Neural cell (in vitro differentiated cells): ENCODE data around the gene ENO1. TPM values are rescaled to one million over a fixed set of nuclear protein-coding genes. Genes with fewer than 3 reads are reported as not detected.

ENCODE experiments used
- H2AFZ ChIP-seq: fragments of 200-600, 300-800 bp; sonication (generic), shearing (Covaris generic); 2 replicates; pipeline ENCODE4 v1.6.0; 2014; ENCODE audit warnings: low read depth, mild to moderate bottlenecking, antibody characterized with exemption, low read length, moderate library complexity
- H3F3A ChIP-seq: fragments of 200-600 bp; shearing (Covaris generic); 2 replicates; pipeline ENCODE4 v1.6.1; 2016; ENCODE audit warnings: mild to moderate bottlenecking, moderate library complexity, mixed read lengths, antibody characterized with exemption, low read length; ENCODE audit not compliant: insufficient read depth, poor library complexity, severe bottlenecking
- H3K27ac ChIP-seq: fragments of 200-600, 300-800 bp; sonication (generic), shearing (Covaris generic); 2 replicates; pipeline ENCODE4 v1.5.1; 2014; ENCODE audit warnings: mild to moderate bottlenecking, low read length, moderate library complexity
- H3K27me3 ChIP-seq: fragments of 300-800, 200-600 bp; sonication (generic), shearing (Covaris generic); 2 replicates; pipeline ENCODE4 v1.6.0; 2014; ENCODE audit warnings: mild to moderate bottlenecking, low read depth, low read length, moderate library complexity; ENCODE audit not compliant: insufficient read depth
- H3K36me3 ChIP-seq: fragments of 300-800, 200-600 bp; sonication (generic), shearing (Covaris generic); 2 replicates; pipeline ENCODE4 v1.5.1; 2014; ENCODE audit warnings: mild to moderate bottlenecking, antibody characterized with exemption, low read length, moderate library complexity; ENCODE audit not compliant: insufficient read depth
- H3K4me2 ChIP-seq: fragments of 300-800, 200-600 bp; sonication (generic), shearing (Covaris generic); 2 replicates; pipeline ENCODE4 v1.6.0; 2014; ENCODE audit warnings: mild to moderate bottlenecking, low read length
- H3K4me3 ChIP-seq: fragments of 300-800, 200-600 bp; sonication (generic), shearing (Covaris generic); 2 replicates; pipeline ENCODE4 v1.5.1; 2014; ENCODE audit warnings: mild to moderate bottlenecking, low read length, moderate library complexity
- H3K79me2 ChIP-seq: fragments of 200-600 bp; shearing (Covaris generic); replicated peaks from 2 replicates; pipeline ENCODE4 v1.6.0; 2014; ENCODE audit warnings: mild to moderate bottlenecking, low read length, moderate library complexity; ENCODE audit not compliant: insufficient read depth
- H3K9ac ChIP-seq: fragments of 300-800, 200-600 bp; sonication (generic), shearing (Covaris generic); 2 replicates; pipeline ENCODE4 v1.6.1; 2016; ENCODE audit warnings: mild to moderate bottlenecking, low read length, mixed read lengths
- H3K9me2 ChIP-seq: fragments of 200-600 bp; shearing (Covaris generic); 2 replicates; pipeline ENCODE4 v1.6.1; 2016; ENCODE audit warnings: mild to moderate bottlenecking, low read length, mixed read lengths; ENCODE audit not compliant: insufficient read depth
- H3K9me3 ChIP-seq: fragments of 200-600, 300-800 bp; sonication (generic), shearing (Covaris generic); 2 replicates; pipeline ENCODE4 v1.6.1; 2016; ENCODE audit warnings: mild to moderate bottlenecking, mixed run types, low read length, moderate library complexity, mixed read lengths
- H4K20me1 ChIP-seq: fragments of 200-600 bp; shearing (Covaris generic); 2 replicates; pipeline ENCODE4 v1.6.1; 2016; ENCODE audit warnings: mild to moderate bottlenecking, mixed run types; ENCODE audit not compliant: insufficient read depth
- EP300 ChIP-seq: fragments of 450-650 bp; conservative IDR thresholded peaks from 2 replicates; pipeline ENCODE4 v1.6.1; 2014; ENCODE audit warnings: antibody characterized with exemption, mild to moderate bottlenecking, moderate library complexity; ENCODE audit not compliant: poor library complexity, severe bottlenecking
- EZH2 ChIP-seq: fragments of 200-600, 300-800 bp; shearing (Covaris generic), sonication (generic); IDR thresholded peaks from 2 replicates; pipeline ENCODE4 v1.6.1; 2014; ENCODE audit warnings: antibody characterized with exemption, low read length, borderline replicate concordance, mild to moderate bottlenecking; ENCODE audit not compliant: insufficient read depth, poor library complexity, severe bottlenecking
- MXI1 ChIP-seq: fragments of 450-650 bp; conservative IDR thresholded peaks from 2 replicates; pipeline ENCODE4 v1.6.1; 2014; ENCODE audit warnings: antibody characterized with exemption, mild to moderate bottlenecking; ENCODE audit not compliant: poor library complexity, severe bottlenecking
- POLR2AphosphoS5 ChIP-seq: IDR thresholded peaks from 2 replicates; pipeline ENCODE4 v1.6.1; 2012
- RAD21 ChIP-seq: fragments of 450-650 bp; conservative IDR thresholded peaks from 2 replicates; pipeline ENCODE4 v1.6.1; 2014; ENCODE audit warnings: antibody characterized with exemption, mild to moderate bottlenecking, moderate library complexity
- REST ChIP-seq: IDR thresholded peaks from 2 replicates; pipeline ENCODE4 v1.6.1; 2012; ENCODE audit warnings: borderline replicate concordance
- SMC3 ChIP-seq: fragments of 450-650 bp; conservative IDR thresholded peaks from 2 replicates; pipeline ENCODE4 v1.6.1; 2014; ENCODE audit warnings: antibody characterized with exemption, mild to moderate bottlenecking, moderate library complexity; ENCODE audit not compliant: poor library complexity
- TAF1 ChIP-seq: IDR thresholded peaks from 2 replicates; pipeline ENCODE4 v1.6.1; 2012; ENCODE audit warnings: low read depth
- polyA plus RNA-seq: library from polyadenylated mRNA; depleted of rRNA; stranded (reverse); fragments of >200 nt; gene quantifications from 2 replicates; pipeline ENCODE4 v1.2.3, GENCODE V29; 2014
- TF ChIP-seq, protein P1 (sequence below): fragments of 450-650 bp; IDR thresholded peaks from 2 replicates; pipeline ENCODE4 v1.5.1; 2014; ENCODE audit warnings: antibody characterized with exemption, mild to moderate bottlenecking, moderate library complexity; ENCODE audit not compliant: poor library complexity, severe bottlenecking

The ENO1 gene
- polyA plus RNA-seq, 1 donor from 2014 or later: 199 TPM

DNA sequence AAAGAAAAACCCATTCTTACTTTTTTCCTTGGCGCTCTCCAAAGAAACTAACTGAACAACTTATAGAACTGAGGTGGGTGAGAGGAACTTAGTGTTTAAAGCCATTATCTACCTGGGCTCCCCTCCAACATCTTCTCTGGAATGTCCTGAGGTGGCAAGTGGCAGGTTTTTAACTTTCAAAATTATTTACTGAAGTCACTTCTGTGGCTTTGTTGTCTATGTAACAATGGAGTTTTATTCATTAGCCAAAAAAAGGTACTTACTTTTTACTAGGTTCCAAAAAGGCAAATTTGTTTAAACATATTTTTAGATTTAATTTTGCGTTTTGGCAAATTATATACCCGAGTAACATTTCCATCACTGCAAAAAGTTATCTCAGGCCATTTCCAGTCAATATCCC is 2.4 kb downstream of the ENO1 start:
- no peaks in the 10 kb centered on the region for H3K27me3 ChIP-seq
- H3K36me3 ChIP-seq: peaks cover 8% of the 10 kb centered on the region
- H3K79me2 ChIP-seq: peaks cover 24% of the 10 kb centered on the region
- no peak overlapping the region for H3K4me3 ChIP-seq
- no peak overlapping the region for H3K9ac ChIP-seq
- no peak overlapping the region for H2AFZ ChIP-seq
- no peaks in the 10 kb centered on the region for H3F3A ChIP-seq
- no peaks in the 10 kb centered on the region for H4K20me1 ChIP-seq
- no peak for TF ChIP-seq EP300
- no peak for TF ChIP-seq REST
- TF ChIP-seq, protein P1, sequence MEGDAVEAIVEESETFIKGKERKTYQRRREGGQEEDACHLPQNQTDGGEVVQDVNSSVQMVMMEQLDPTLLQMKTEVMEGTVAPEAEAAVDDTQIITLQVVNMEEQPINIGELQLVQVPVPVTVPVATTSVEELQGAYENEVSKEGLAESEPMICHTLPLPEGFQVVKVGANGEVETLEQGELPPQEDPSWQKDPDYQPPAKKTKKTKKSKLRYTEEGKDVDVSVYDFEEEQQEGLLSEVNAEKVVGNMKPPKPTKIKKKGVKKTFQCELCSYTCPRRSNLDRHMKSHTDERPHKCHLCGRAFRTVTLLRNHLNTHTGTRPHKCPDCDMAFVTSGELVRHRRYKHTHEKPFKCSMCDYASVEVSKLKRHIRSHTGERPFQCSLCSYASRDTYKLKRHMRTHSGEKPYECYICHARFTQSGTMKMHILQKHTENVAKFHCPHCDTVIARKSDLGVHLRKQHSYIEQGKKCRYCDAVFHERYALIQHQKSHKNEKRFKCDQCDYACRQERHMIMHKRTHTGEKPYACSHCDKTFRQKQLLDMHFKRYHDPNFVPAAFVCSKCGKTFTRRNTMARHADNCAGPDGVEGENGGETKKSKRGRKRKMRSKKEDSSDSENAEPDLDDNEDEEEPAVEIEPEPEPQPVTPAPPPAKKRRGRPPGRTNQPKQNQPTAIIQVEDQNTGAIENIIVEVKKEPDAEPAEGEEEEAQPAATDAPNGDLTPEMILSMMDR: no peak
- no peak for TF ChIP-seq RAD21
- no peaks in the 10 kb centered on the region for H3K9me2 ChIP-seq
- no peaks in the 10 kb centered on the region for H3K9me3 ChIP-seq
- H3K27ac ChIP-seq: no peak overlapping the region
- no peak overlapping the region for H3K4me2 ChIP-seq

DNA sequence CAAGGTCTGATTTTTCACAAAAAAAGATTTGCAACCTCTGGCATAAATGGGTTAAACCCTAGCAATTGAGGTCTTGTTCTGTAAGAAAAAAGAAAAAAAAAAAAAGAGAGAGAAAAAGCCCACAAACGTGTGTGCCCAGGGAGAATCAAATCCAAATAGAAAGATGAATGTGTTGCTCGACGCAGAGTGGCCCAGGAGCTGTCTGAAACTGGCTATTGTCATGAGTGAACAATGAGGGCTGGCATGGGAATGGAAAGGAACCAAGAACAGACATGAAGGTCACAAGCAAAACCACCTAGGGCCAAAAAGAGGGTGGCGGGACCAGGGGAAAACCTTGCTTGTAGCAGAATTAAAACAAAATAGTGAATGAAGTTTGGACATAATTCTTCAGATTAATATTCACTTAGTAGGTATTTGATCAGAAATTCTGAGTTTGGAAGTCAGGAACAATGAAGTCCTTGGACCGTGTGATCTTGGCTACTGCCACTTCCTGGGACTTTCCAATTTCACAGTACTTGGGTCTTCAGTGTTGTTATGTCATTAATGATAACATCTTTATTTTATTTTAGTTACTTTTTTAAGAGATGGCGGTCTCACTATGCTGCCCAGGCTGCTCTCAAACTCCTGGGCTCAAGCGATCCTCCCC is 3.1 kb downstream of the ENO1 start:
- Histone ChIP-seq H4K20me1 (no peaks in the 10 kb centered on the region), H3K79me2 (peaks cover 24% of the 10 kb centered on the region), H3F3A (no peaks in the 10 kb centered on the region), H3K27ac (no peak overlapping the region), H3K27me3 (no peaks in the 10 kb centered on the region), H3K9me3 (no peaks in the 10 kb centered on the region), H3K4me2 (no peak overlapping the region), H3K4me3 (no peak overlapping the region), H3K9me2 (no peaks in the 10 kb centered on the region), H2AFZ (no peak overlapping the region), H3K9ac (no peak overlapping the region), H3K36me3 (peaks cover 8% of the 10 kb centered on the region)
- no peak for TF ChIP-seq POLR2AphosphoS5
- no peak for TF ChIP-seq RAD21
- TF ChIP-seq TAF1: no peak
- no peak for TF ChIP-seq EZH2
- TF ChIP-seq, protein P1: no peak
- TF ChIP-seq REST: no peak
- TF ChIP-seq EP300: no peak
- TF ChIP-seq MXI1: no peak
- TF ChIP-seq SMC3: no peak
